Upper lobe of left lung (tissue), 6 donors: ENCODE measurements around the gene POLA1. TPM values are rescaled to one million over a fixed set of nuclear protein-coding genes. Genes with fewer than 3 reads are reported as not detected.

Experiments
- ATAC-seq, 2 donors: fragments of 200-7000 bp; cut with Tn5 transposase; one replicate each; pipeline ENCODE4 v1.9.1; 2022; ENCODE audit warnings: mild to moderate bottlenecking in 2 of 2, moderate library complexity in 2 of 2; ENCODE audit not compliant: low FRiP score in 2 of 2
- DNase-seq, 2 donors: peaks; one replicate each; pipeline ENCODE4 v3.0.0-alpha.2; 2019 to 2020
- H3K27ac ChIP-seq, 4 donors: fragments of 200-600 bp; sonication (generic); one replicate each; pipeline ENCODE4 v1.5.1; 2016 to 2019
- H3K27me3 ChIP-seq, 4 donors: fragments of 200-600 bp; sonication (generic); one replicate each; pipeline ENCODE4 v1.5.1; 2017 to 2019
- H3K36me3 ChIP-seq, 4 donors: fragments of 200-600 bp; sonication (generic); one replicate each; pipeline ENCODE4 v1.5.1; 2016 to 2019
- H3K4me1 ChIP-seq, 4 donors: fragments of 200-600 bp; sonication (generic); one replicate each; pipeline ENCODE4 v1.5.1; 2018 to 2019
- H3K4me3 ChIP-seq, 4 donors: fragments of 200-600 bp; sonication (generic); one replicate each; pipeline ENCODE4 v1.5.1; 2017 to 2019; ENCODE audit warnings: mild to moderate bottlenecking in 2 of 4, moderate library complexity in 1 of 4
- H3K9me3 ChIP-seq, 4 donors: fragments of 200-600 bp; sonication (generic); one replicate each; pipeline ENCODE4 v1.5.1; 2018 to 2019
- EP300 ChIP-seq, 4 donors: sonication (generic); formaldehyde crosslinking; IDR thresholded peaks; one replicate each; pipeline ENCODE4 v1.5.1; 2017; ENCODE audit warnings: antibody characterized with exemption in 4 of 4, control low read depth in 2 of 4
- POLR2A ChIP-seq, 4 donors: fragments of 450-650 bp; IDR thresholded peaks; one replicate each; pipeline ENCODE4 v1.5.1; 2016 to 2017; ENCODE audit warnings: antibody characterized with exemption in 4 of 4, mild to moderate bottlenecking in 2 of 4
- POLR2AphosphoS5 ChIP-seq, 2 donors: sonication (generic); formaldehyde crosslinking; IDR thresholded peaks; one replicate each; pipeline ENCODE4 v1.5.1; 2017; ENCODE audit warnings: antibody characterized with exemption in 2 of 2
- WGBS, 2 donors: methylation state at CpG; one replicate each; pipeline ENCODE4 v1.1.5; 2017 to 2018; 5-methylcytosine and 5-hydroxymethylcytosine counted together
- total RNA-seq, 6 donors: library from RNA; depleted of rRNA in 4 of 6; stranded (reverse); fragments of >200 nt in 4 of 6; gene quantifications; one replicate each; pipeline versions ENCODE4 v1.1.0 to v1.2.1, GENCODE V29; 2016 to 2021
- TF ChIP-seq, protein P1 (sequence below), 6 experiments: fragments of 450-650 bp in 4 of 6; fragments of 200-600 bp in 2 of 6; sonication (generic) in 2 of 6; IDR thresholded peaks; one replicate each; pipeline ENCODE4 v1.5.1; 2016 to 2019; ENCODE audit warnings: antibody characterized with exemption in 6 of 6
- donor health status: DM: no; HTN: no; CAD: no; lungs with moderate emphysema.
- donor health status: DM: no; HTN: yes; CAD: no; lungs with severe emphysema.

POLA1 gene
- total RNA-seq, 6 donors from 2014 or later: 6.3 to 15.7 (median 8.9) TPM

GRCh38 chrX:24945009-24945408 lies 251.3 kb downstream of the POLA1 start:
- TF ChIP-seq, protein P1, sequence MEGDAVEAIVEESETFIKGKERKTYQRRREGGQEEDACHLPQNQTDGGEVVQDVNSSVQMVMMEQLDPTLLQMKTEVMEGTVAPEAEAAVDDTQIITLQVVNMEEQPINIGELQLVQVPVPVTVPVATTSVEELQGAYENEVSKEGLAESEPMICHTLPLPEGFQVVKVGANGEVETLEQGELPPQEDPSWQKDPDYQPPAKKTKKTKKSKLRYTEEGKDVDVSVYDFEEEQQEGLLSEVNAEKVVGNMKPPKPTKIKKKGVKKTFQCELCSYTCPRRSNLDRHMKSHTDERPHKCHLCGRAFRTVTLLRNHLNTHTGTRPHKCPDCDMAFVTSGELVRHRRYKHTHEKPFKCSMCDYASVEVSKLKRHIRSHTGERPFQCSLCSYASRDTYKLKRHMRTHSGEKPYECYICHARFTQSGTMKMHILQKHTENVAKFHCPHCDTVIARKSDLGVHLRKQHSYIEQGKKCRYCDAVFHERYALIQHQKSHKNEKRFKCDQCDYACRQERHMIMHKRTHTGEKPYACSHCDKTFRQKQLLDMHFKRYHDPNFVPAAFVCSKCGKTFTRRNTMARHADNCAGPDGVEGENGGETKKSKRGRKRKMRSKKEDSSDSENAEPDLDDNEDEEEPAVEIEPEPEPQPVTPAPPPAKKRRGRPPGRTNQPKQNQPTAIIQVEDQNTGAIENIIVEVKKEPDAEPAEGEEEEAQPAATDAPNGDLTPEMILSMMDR (IDR thresholded peaks at IDR 0.05): no peak
- TF ChIP-seq POLR2AphosphoS5 (IDR thresholded peaks at IDR 0.05) (no peak), POLR2A (IDR thresholded peaks at IDR 0.05) (no peak), EP300 (IDR thresholded peaks at IDR 0.05) (no peak)
- WGBS, 2 donors: 60 to 96% methylated on average over 4 of the region's 4 CpGs
- DNase-seq (no peak), ATAC-seq (no peak)
- no peak overlapping the region for H3K4me3 ChIP-seq
- H3K9me3 ChIP-seq: no peaks in the 10 kb centered on the region
- H3K27ac ChIP-seq: no peak overlapping the region
- H3K27me3 ChIP-seq: no peaks in the 10 kb centered on the region
- no peaks in the 10 kb centered on the region for H3K36me3 ChIP-seq
- no peaks in the 10 kb centered on the region for H3K4me1 ChIP-seq

GRCh38 chrX:24946369-24946768 lies 252.7 kb downstream of the POLA1 start:
- Histone ChIP-seq H3K4me1 (no peaks in the 10 kb centered on the region), H3K4me3 (no peak overlapping the region), H3K9me3 (no peaks in the 10 kb centered on the region), H3K36me3 (no peaks in the 10 kb centered on the region), H3K27ac (no peak overlapping the region), H3K27me3 (no peaks in the 10 kb centered on the region)
- TF ChIP-seq POLR2A (IDR thresholded peaks at IDR 0.05) (no peak), EP300 (IDR thresholded peaks at IDR 0.05) (no peak), POLR2AphosphoS5 (IDR thresholded peaks at IDR 0.05) (no peak)
- TF ChIP-seq, protein P1 (IDR thresholded peaks at IDR 0.05): no peak
- ATAC-seq: no peak
- no peak for DNase-seq

- ATAC-seq (no peak), DNase-seq (no peak)
- no peaks in the 10 kb centered on the region for H3K36me3 ChIP-seq
- H3K4me3 ChIP-seq: no peak overlapping the region
- H3K27me3 ChIP-seq: no peaks in the 10 kb centered on the region
- no peak overlapping the region for H3K27ac ChIP-seq
- no peaks in the 10 kb centered on the region for H3K9me3 ChIP-seq
- no peaks in the 10 kb centered on the region for H3K4me1 ChIP-seq
- 76 to 100% methylated on average over 2 of the region's 2 CpGs for WGBS, 2 donors
- no peak for TF ChIP-seq POLR2AphosphoS5 (IDR thresholded peaks at IDR 0.05)
- TF ChIP-seq EP300 (IDR thresholded peaks at IDR 0.05): no peak
- TF ChIP-seq, protein P1 (IDR thresholded peaks at IDR 0.05): no peak
- TF ChIP-seq POLR2A (IDR thresholded peaks at IDR 0.05): no peak
Observed at GRCh38 chrX:24954732-24955131, 261.0 kb downstream of the POLA1 start.

DNA sequence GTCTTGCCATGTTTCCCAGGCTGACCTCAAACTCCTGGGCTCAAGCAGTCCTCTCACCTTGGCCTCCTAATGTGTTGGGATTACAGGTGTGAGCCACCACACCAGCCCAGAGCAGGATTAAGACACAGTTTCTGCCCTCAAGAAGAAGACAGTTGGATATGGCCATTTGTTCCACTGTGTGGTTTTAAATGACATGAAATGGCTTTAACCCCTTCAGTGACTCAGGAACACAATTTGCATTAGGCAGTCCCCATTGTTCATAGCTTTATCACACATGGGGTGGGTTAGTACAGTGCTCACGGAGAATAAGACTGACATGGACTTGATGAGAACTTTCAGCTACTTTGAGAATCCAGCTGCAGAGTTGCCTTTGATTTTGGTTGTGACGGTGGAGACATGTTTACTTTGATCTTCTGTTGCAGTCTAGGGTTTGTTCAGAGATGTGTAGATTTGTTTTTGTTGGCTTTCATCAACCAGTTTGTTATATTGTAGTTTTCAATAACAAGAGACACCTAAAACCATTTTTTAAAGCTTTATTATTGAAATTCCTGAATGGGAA lies 261.7 kb downstream of the POLA1 start:
- no peak overlapping the region for H3K27ac ChIP-seq
- 70 to 91% methylated on average over 2 of the region's 2 CpGs for WGBS, 2 donors
- no peaks in the 10 kb centered on the region for H3K36me3 ChIP-seq
- ATAC-seq: no peak
- TF ChIP-seq EP300 (IDR thresholded peaks at IDR 0.05) (no peak), POLR2AphosphoS5 (IDR thresholded peaks at IDR 0.05) (no peak), POLR2A (IDR thresholded peaks at IDR 0.05) (no peak)
- TF ChIP-seq, protein P1 (IDR thresholded peaks at IDR 0.05): no peak
- no peaks in the 10 kb centered on the region for H3K9me3 ChIP-seq
- H3K27me3 ChIP-seq: no peaks in the 10 kb centered on the region
- no peak for DNase-seq
- H3K4me1 ChIP-seq: no peaks in the 10 kb centered on the region
- H3K4me3 ChIP-seq: no peak overlapping the region

- Histone ChIP-seq H3K27me3 (no peaks in the 10 kb centered on the region), H3K4me1 (no peaks in the 10 kb centered on the region), H3K27ac (no peak overlapping the region), H3K36me3 (no peaks in the 10 kb centered on the region), H3K9me3 (no peaks in the 10 kb centered on the region), H3K4me3 (no peak overlapping the region)
- TF ChIP-seq POLR2AphosphoS5 (IDR thresholded peaks at IDR 0.05): no peak
- no peak for TF ChIP-seq EP300 (IDR thresholded peaks at IDR 0.05)
- TF ChIP-seq, protein P1 (IDR thresholded peaks at IDR 0.05): no peak
- TF ChIP-seq POLR2A (IDR thresholded peaks at IDR 0.05): no peak
- DNase-seq (no peak), ATAC-seq (no peak)
Observed at GRCh38 chrX:24956828-24957227, 263.1 kb downstream of the POLA1 start.
